Calu3 (cell line): Measurements from ENCODE around the gene ERG28. TPM values are rescaled to one million over a fixed set of nuclear protein-coding genes. Genes with fewer than 3 reads are reported as not detected.

Experiments
- BruUV-seq: library from RNA; stranded (reverse); fragments of 400-500 nt; replicated peaks from 2 replicates; lab custom pipeline; 2021; lab: Mats Ljungman, UMichigan
- CTCF ChIA-PET: fragments of 300-600 bp; sonication (Branson Sonifier 250); formaldehyde crosslinking; loops from one replicate; lab custom pipeline; 2022; ENCODE audit warnings: antibody characterized with exemption; lab: Charles Lee
- DNase-seq: peaks from one replicate; pipeline ENCODE4 v3.0.0; 2022
- H3K27ac Mint-ChIP-seq: one replicate; pipeline ENCODE4 v1.8.0; 2022; ENCODE audit warnings: mixed read lengths; ENCODE audit not compliant: unreplicated experiment
- H3K27me3 Mint-ChIP-seq: one replicate; pipeline ENCODE4 v1.8.0; 2022; ENCODE audit warnings: mixed read lengths; ENCODE audit not compliant: unreplicated experiment
- H3K36me3 Mint-ChIP-seq: one replicate; pipeline ENCODE4 v1.8.0; 2022; ENCODE audit warnings: mild to moderate bottlenecking, moderate library complexity, mixed read lengths; ENCODE audit not compliant: insufficient read depth, unreplicated experiment
- H3K4me1 Mint-ChIP-seq: one replicate; pipeline ENCODE4 v1.8.0; 2022; ENCODE audit warnings: mild to moderate bottlenecking, low read depth, mixed read lengths; ENCODE audit not compliant: unreplicated experiment
- H3K4me3 Mint-ChIP-seq: one replicate; pipeline ENCODE4 v1.8.0; 2022; ENCODE audit warnings: mild to moderate bottlenecking, low read depth, moderate library complexity, mixed read lengths; ENCODE audit not compliant: unreplicated experiment
- H3K9me3 Mint-ChIP-seq: one replicate; pipeline ENCODE4 v1.8.0; 2022; ENCODE audit warnings: low read depth, mixed read lengths; ENCODE audit not compliant: unreplicated experiment
- CTCF ChIP-seq: fragments of 200-600 bp; IDR thresholded peaks from one replicate; pipeline ENCODE4 v1.8.0; 2022; ENCODE audit warnings: antibody characterized with exemption; ENCODE audit not compliant: unreplicated experiment
- intact Hi-C: fragments of 100-400 bp; cut with micrococcal nuclease; formaldehyde crosslinking; loops from one replicate; pipeline ENCODE4 v1.10.0; 2022; ENCODE audit not compliant: unreplicated experiment
- total RNA-seq: library from RNA; stranded (reverse); gene quantifications from 2 replicates; pipeline ENCODE4 v1.2.3, GENCODE V29; 2022

ERG28 gene
- total RNA-seq, 1 experiment from 2014 or later: 30.5 TPM

- H3K4me1 Mint-ChIP-seq: no peaks in the 10 kb centered on the region
- no peak overlapping the region for H3K4me3 Mint-ChIP-seq
- no TSS peak for BruUV-seq
- H3K27me3 Mint-ChIP-seq: no peaks in the 10 kb centered on the region
- TF ChIP-seq CTCF: no peak
- intact Hi-C loops: no loop called here
- CTCF ChIA-PET: no interaction called here
- H3K9me3 Mint-ChIP-seq: no peaks in the 10 kb centered on the region
- no peak for DNase-seq
- no peak overlapping the region for H3K27ac Mint-ChIP-seq
- H3K36me3 Mint-ChIP-seq: no peaks in the 10 kb centered on the region
Measured at GRCh38 chr14:75702616-75703261, 42.1 kb upstream of the ERG28 start.

- CTCF ChIA-PET: interaction anchor here (0.5 kb wide), 1 partner anchor 29 kb away, joined by 3 read pairs; no protein-coding TSS in a partner anchor
- TF ChIP-seq CTCF: no peak
- intact Hi-C loops: no loop called here
Measured at GRCh38 chr14:75702122-75702521, 41.4 kb upstream of the ERG28 start.

GRCh38 chr14:75700295-75700694, 39.6 kb upstream of the ERG28 start:
- DNase-seq: no peak
- intact Hi-C loops: no loop called here
- no peaks in the 10 kb centered on the region for H3K9me3 Mint-ChIP-seq
- no peak overlapping the region for H3K4me3 Mint-ChIP-seq
- H3K27ac Mint-ChIP-seq: no peak overlapping the region
- no TSS peak for BruUV-seq
- H3K27me3 Mint-ChIP-seq: no peaks in the 10 kb centered on the region
- H3K36me3 Mint-ChIP-seq: peaks cover 8% of the 10 kb centered on the region
- CTCF ChIA-PET: no interaction called here
- TF ChIP-seq CTCF: no peak
- H3K4me1 Mint-ChIP-seq: no peaks in the 10 kb centered on the region

More at GRCh38 chr14:75702122-75702521, 41.4 kb upstream of the ERG28 start:
- DNase-seq: no peak
- H3K27ac Mint-ChIP-seq: no peak overlapping the region
- H3K4me1 Mint-ChIP-seq: no peaks in the 10 kb centered on the region
- H3K9me3 Mint-ChIP-seq: no peaks in the 10 kb centered on the region
- H3K27me3 Mint-ChIP-seq: no peaks in the 10 kb centered on the region
- H3K4me3 Mint-ChIP-seq: no peak overlapping the region
- no TSS peak for BruUV-seq
- H3K36me3 Mint-ChIP-seq: no peaks in the 10 kb centered on the region

- CTCF ChIA-PET: no interaction called here
- H3K9me3 Mint-ChIP-seq: no peaks in the 10 kb centered on the region
- no TSS peak for BruUV-seq
- no peaks in the 10 kb centered on the region for H3K27me3 Mint-ChIP-seq
- peaks cover 10% of the 10 kb centered on the region for H3K36me3 Mint-ChIP-seq
- H3K27ac Mint-ChIP-seq: no peak overlapping the region
- intact Hi-C loops: no loop called here
- H3K4me1 Mint-ChIP-seq: no peaks in the 10 kb centered on the region
- TF ChIP-seq CTCF: no peak
- no peak for DNase-seq
- H3K4me3 Mint-ChIP-seq: no peak overlapping the region
Measured at GRCh38 chr14:75699331-75699730, 38.7 kb upstream of the ERG28 start.
